Central memory CD4-positive, alpha-beta T cell (primary cell): ENCODE data around the gene ZNF470.

Source experiments
- DNase-seq: peaks from one replicate; pipeline ENCODE4 v3.0.0; 2022
- total RNA-seq, 3 experiments: gene quantifications; one replicate each; lab custom pipeline; 2026; lab: John Stamatoyannopoulos, UW

Gene ZNF470
- 5.8 to 14.7 (median 7.2) reads per million in 3 experiments for total RNA-seq

GRCh38 chr19:56567274-56568120 lies at the start of gene ZNF470:
Gene ZNF470 (plus strand): TSS chr19:56567468. CDS start chr19:56570312, 2,844 bp downstream.
- peak; percentile 77 for DNase-seq

DNA sequence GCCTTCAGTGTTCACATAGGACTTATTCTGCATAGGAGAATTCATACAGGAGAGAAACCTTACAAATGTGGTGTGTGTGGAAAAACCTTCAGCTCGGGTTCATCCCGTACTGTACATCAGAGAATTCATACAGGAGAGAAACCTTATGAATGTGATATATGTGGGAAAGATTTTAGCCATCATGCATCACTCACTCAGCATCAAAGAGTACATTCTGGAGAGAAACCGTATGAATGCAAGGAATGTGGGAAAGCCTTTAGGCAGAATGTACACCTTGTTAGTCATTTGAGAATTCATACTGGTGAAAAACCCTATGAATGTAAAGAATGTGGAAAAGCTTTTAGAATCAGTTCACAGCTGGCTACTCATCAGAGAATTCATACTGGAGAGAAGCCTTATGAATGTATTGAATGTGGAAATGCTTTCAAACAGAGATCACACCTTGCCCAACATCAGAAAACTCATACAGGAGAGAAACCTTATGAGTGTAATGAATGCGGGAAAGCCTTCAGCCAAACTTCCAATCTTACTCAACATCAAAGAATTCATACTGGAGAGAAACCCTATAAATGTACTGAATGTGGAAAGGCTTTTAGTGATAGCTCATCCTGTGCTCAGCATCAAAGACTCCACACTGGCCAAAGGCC lies 41.9 kb upstream of the ZNF470 start:
- no peak for DNase-seq

DNA sequence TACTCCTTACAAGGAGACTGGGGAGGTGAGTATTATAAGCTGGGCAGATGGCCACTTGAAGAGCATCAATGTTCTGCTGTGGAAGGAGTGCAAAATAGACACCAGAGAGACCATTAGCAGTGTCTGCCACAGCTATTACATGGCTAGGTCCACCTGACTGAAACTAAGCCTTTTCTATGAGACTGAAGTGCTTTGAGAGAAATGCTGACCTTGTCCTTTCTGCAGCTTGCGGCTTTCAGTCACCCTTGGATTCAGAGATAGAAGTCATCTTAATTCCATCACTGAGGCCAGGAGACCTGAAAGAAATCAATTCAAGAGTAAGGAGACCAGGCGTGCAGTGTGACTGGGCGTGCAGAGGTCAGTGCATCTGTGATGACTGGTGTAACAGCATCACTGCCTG lies 29.8 kb upstream of the ZNF470 start:
- DNase-seq: no peak

DNA sequence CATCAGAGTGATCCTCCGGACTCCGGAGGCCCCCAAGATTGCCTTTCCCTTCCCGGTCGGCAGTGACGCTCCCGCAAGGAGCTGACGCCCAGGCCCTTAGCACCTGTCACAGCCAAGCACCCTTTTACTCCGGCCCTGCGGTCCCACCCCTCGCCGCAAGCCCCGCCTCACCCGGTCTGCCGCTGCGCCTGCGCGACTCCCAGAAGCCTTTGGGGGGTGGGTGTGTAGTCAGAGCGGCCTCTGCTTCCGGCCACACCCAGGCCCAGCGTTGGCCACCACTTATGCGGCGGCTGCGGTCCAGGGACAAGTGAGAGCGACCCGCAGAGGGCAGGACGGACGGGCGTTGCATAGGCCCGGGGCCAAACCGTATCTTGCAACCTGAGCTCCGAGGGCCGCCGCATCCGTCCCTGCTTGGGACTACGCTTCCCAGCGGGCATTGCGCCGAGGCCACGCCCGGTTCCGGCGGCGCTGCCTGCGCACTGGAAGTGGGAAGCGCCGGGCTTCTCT lies 29.0 kb upstream of the ZNF470 start:
- DNase-seq: peak; percentile 90

GRCh38 chr19:56538761-56539263 lies 28.5 kb upstream of the ZNF470 start, which contains the start of gene ZFP28:
Gene ZFP28 (plus strand): TSS chr19:56538948. CDS start chr19:56539019, 71 bp downstream.
- no peak for DNase-seq

DNA sequence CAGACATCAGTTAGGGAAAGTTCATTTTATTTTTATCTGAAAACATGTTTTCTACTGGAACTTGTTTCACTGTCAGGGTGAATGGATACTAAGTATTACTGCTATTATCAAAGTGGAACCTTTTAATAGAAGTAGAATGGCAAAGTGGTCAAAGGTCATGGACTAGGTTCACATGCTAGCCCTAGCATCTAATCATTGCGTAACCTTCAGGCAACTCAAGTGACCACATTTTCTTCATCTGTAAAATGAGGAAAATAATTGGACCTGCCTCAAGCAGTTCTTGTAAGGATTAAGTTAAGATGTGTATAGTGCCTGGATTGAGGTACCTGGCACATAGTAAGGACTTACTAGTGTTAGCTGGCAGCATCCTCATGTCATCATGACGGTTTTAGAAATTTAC lies 23.5 kb upstream of the ZNF470 start:
- DNase-seq: no peak

DNA sequence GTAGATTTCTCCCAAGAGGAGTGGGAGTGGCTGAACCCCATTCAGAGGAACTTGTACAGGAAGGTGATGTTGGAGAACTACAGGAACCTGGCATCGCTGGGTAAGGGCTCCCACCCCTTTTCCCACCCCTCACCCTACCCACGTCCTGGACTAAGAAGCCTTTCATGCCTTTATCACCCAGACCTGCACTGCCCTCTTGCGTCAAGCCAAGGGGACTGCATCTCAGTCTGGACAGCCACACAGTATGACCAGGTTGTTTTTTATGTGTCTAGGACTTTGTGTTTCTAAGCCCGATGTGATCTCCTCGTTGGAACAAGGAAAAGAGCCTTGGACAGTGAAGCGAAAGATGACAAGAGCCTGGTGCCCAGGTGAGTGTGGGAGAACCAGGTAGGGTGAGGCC lies 19.7 kb upstream of the ZNF470 start:
- DNase-seq: no peak

- no peak for DNase-seq
Measured at GRCh38 chr19:56554272-56554869, 12.9 kb upstream of the ZNF470 start.

- DNase-seq: no peak
Measured at GRCh38 chr19:56562766-56563165, 4.5 kb upstream of the ZNF470 start.

- DNase-seq: no peak
Measured at GRCh38 chr19:56566904-56567273, 379 bp upstream of the ZNF470 start.

DNA sequence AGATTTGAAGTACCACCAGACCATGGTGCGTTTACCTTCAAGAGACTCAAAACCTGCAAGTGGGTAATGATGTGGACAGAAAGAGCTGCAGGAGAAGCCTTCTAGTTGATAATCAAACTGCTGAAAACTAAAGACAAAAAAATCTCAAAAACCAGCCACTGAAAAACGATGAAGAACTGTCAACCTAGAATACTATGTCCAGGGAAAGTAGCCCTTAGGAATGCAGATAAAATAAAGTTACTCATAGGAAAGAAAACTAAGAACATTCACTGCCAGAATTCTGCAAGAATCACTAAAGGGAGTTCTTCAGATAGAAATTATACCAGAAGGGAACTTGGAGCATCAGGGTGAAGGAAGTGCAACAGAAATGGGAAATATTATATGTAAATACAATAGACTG lies 5.3 kb downstream of the ZNF470 start:
- DNase-seq: no peak

DNA sequence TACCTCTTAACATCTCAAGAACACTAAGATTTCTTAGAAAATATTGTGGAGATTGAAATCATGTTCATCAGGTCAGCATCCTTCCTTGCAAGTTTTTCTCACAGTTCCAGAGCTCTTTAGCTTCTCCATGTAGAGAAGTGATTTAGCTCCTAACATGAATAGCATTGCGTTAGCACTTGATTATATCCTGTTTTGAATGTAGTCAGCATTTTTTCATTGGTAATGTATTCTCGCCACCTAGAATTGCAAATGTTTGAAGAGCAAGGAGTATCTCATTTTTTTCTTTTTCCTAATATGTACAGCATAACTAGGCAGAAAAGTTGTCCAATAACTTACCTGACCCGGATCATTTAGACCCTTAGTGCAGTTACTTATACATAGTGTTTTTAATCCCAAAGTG lies 6.6 kb downstream of the ZNF470 start:
- no peak for DNase-seq

- no peak for DNase-seq
Measured at GRCh38 chr19:56577719-56578602, 10.7 kb downstream of the ZNF470 start.

- no peak for DNase-seq
Measured at GRCh38 chr19:56594446-56594782, 27.1 kb downstream of the ZNF470 start.

GRCh38 chr19:56594783-56595547 lies 27.7 kb downstream of the ZNF470 start, which contains the start of gene ZNF71:
Gene ZNF71 (plus strand): TSS chr19:56595302. CDS start chr19:56601559, 6,257 bp downstream.
- DNase-seq: peak; percentile 80

DNA sequence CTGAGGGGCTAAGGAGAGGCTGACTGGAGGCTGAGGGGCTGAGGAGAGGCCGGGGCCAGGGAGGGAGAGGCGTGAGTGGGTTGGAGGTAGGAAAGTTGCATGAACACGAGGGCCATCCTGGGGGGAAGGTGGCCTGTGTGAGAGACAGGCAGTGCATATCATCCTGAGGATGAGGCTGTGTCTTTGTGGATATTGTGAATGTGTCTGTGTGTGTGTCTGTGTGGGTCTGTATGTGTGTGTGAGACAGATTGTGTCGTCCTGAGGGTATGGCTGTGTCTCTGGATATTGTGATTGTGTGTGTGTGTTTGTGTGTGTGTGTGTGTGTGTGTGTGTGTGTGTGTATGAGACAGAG lies 28.3 kb downstream of the ZNF470 start:
- no peak for DNase-seq

GRCh38 chr19:56596676-56597075 lies 29.4 kb downstream of the ZNF470 start:
- DNase-seq: no peak

GRCh38 chr19:56597696-56598095 lies 30.4 kb downstream of the ZNF470 start:
- DNase-seq: no peak

- no peak for DNase-seq
Measured at GRCh38 chr19:56601375-56601774, 34.1 kb downstream of the ZNF470 start.

DNA sequence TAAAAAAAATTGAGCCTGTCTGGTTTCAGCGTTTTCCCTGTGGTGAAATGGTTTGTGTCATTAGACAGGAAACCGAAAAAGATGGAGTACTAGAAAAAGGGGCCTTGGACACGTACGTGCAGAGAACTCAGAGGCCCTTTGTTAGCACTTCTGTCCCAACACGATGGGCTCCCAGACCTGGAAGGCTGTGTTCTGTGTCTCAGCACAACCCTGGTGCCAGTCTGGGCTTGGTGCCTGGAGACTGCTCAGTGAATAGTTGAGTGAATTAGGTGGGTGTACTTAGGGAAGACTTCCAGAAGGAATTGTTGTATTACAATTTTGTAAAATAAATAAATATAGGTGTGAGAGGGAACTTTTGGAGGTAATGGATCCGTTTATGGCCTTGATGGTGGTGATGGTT lies 36.6 kb downstream of the ZNF470 start:
- no peak for DNase-seq

- DNase-seq: no peak
Measured at GRCh38 chr19:56608274-56608964, 41.2 kb downstream of the ZNF470 start.
